Tibial artery (tissue), 4 donors: Measurements from ENCODE around the gene PER3.

Source experiments
- DNase-seq, 2 donors: peaks; one replicate each; pipeline ENCODE4 v3.0.0-alpha.2; 2019
- H3K27ac ChIP-seq, 2 donors: fragments of 200-600 bp; sonication (generic) in 1 of 2; 1 replicate in 1 of 2; 2 replicates in 1 of 2; pipeline ENCODE4 v1.5.1; 2018 to 2019; ENCODE audit warnings: mild to moderate bottlenecking in 1 of 2
- H3K27me3 ChIP-seq, 2 donors: fragments of 200-600 bp; sonication (generic) in 1 of 2; one replicate each; pipeline versions ENCODE4 v1.5.1 to v1.6.0; 2016 to 2019
- H3K36me3 ChIP-seq, 3 donors: fragments of 200-600 bp; sonication (generic) in 2 of 3; one replicate each; pipeline ENCODE4 v1.5.1; 2016 to 2019; ENCODE audit warnings: mild to moderate bottlenecking in 2 of 3
- H3K4me1 ChIP-seq, 4 donors: fragments of 200-600 bp; sonication (generic) in 2 of 4; 1 replicate in 3 of 4; 2 replicates in 1 of 4; pipeline ENCODE4 v1.5.1; 2016 to 2019
- H3K4me3 ChIP-seq, 2 donors: fragments of 200-600 bp; sonication (generic) in 1 of 2; 1 replicate in 1 of 2; 2 replicates in 1 of 2; pipeline ENCODE4 v1.5.1; 2018 to 2019; ENCODE audit warnings: mild to moderate bottlenecking in 2 of 2
- H3K9me3 ChIP-seq, 3 donors: fragments of 200-600 bp; sonication (generic) in 1 of 3; one replicate each; pipeline ENCODE4 v1.5.1; 2016 to 2019
- CTCF ChIP-seq, 2 experiments: fragments of 200-600 bp in 1 of 2; fragments of 450-650 bp in 1 of 2; IDR thresholded peaks; one replicate each; pipeline ENCODE4 v1.5.1; 2017 to 2019; ENCODE audit warnings: antibody characterized with exemption in 2 of 2, mild to moderate bottlenecking in 1 of 2, moderate library complexity in 1 of 2
- intact Hi-C: fragments of 100-400 bp; cut with DNase I; formaldehyde crosslinking; loops from one replicate; pipeline ENCODE4 v1.15.0; 2023; ENCODE audit warnings: low total_unique reads

Gene PER3

GRCh38 chr1:7769673-7770412 lies 14.2 kb upstream of the PER3 start:
- H3K27ac ChIP-seq = peak overlapping the region in 1 of 2 donors; percentile 84
- H3K4me3 ChIP-seq = no peak overlapping the region
- TF ChIP-seq CTCF (IDR thresholded peaks at IDR 0.05) = no peak
- peaks cover 3 to 14% (median 11%) of the 10 kb centered on the region in 3 donors for H3K36me3 ChIP-seq
- no peaks in the 10 kb centered on the region for H3K27me3 ChIP-seq
- DNase-seq = no peak
- intact Hi-C loops = loop anchor here (2.0 to 5.0 kb wide), 2 partner anchors 15 to 63 kb away; partner anchors contain the start of gene PER3
- no peaks in the 10 kb centered on the region for H3K9me3 ChIP-seq
- peaks cover 0 to 25% (median 13%) of the 10 kb centered on the region in 4 donors for H3K4me1 ChIP-seq

- no peak for TF ChIP-seq CTCF (IDR thresholded peaks at IDR 0.05)
- no peak for DNase-seq
- no peaks in the 10 kb centered on the region for H3K27me3 ChIP-seq
- intact Hi-C loops = loop anchor here (2.0 kb wide), 1 partner anchor 14 kb away; the partner anchor contains the start of gene PER3
- H3K4me1 ChIP-seq = peaks cover 0 to 25% (median 16%) of the 10 kb centered on the region in 4 donors
- peak overlapping the region; percentile 84 to 95 for H3K27ac ChIP-seq
- no peaks in the 10 kb centered on the region for H3K9me3 ChIP-seq
- H3K36me3 ChIP-seq = peaks cover 3 to 16% (median 12%) of the 10 kb centered on the region in 3 donors
- peak overlapping the region; percentile 91 to 99 for H3K4me3 ChIP-seq
These were observed 13.5 kb upstream of the PER3 start for GRCh38 chr1:7770669-7770996.

GRCh38 chr1:7770997-7771822 lies 12.9 kb upstream of the PER3 start, which contains the start of gene VAMP3:
Gene VAMP3 (plus strand): TSS chr1:7771296. CDS start chr1:7771384, 88 bp downstream.
- H3K27ac ChIP-seq = peak within 1 kb of the TSS; percentile 84 to 95
- intact Hi-C loops = loop anchor here (2.0 kb wide), 1 partner anchor 14 kb away; the partner anchor contains the start of gene PER3

GRCh38 chr1:7771823-7772299 lies 12.2 kb upstream of the PER3 start:
- H3K27me3 ChIP-seq = no peaks in the 10 kb centered on the region
- peaks cover 13 to 18% (median 15%) of the 10 kb centered on the region in 3 donors for H3K36me3 ChIP-seq
- intact Hi-C loops = loop anchor here (2.0 kb wide), 1 partner anchor 13 kb away; the partner anchor contains the start of gene PER3
- peaks cover 0 to 25% (median 16%) of the 10 kb centered on the region in 4 donors for H3K4me1 ChIP-seq
- TF ChIP-seq CTCF (IDR thresholded peaks at IDR 0.05) = no peak
- peak overlapping the region; percentile 84 to 95 for H3K27ac ChIP-seq
- H3K9me3 ChIP-seq = no peaks in the 10 kb centered on the region
- peak overlapping the region; percentile 91 to 99 for H3K4me3 ChIP-seq
- no peak for DNase-seq

More at GRCh38 chr1:7770997-7771822, 12.9 kb upstream of the PER3 start, which contains the start of gene VAMP3:
- Histone ChIP-seq H3K36me3 (peaks cover 8 to 16% (median 12%) of the 10 kb centered on the region in 3 donors), H3K9me3 (no peaks in the 10 kb centered on the region), H3K4me3 (peak within 1 kb of the TSS; percentile 91 to 99), H3K27me3 (no peaks in the 10 kb centered on the region), H3K4me1 (peaks cover 0 to 25% (median 16%) of the 10 kb centered on the region in 4 donors)
- peak; percentile 82 to 93 for DNase-seq
- TF ChIP-seq CTCF (IDR thresholded peaks at IDR 0.05) = no peak

- no peaks in the 10 kb centered on the region for H3K9me3 ChIP-seq
- peaks cover 53 to 61% (median 54%) of the 10 kb centered on the region in 3 donors for H3K36me3 ChIP-seq
- DNase-seq = no peak
- no peak overlapping the region for H3K27ac ChIP-seq
- no peaks in the 10 kb centered on the region for H3K27me3 ChIP-seq
- intact Hi-C loops = no loop called here
- H3K4me1 ChIP-seq = peaks cover 0 to 11% (median 6%) of the 10 kb centered on the region in 4 donors
- H3K4me3 ChIP-seq = no peak overlapping the region
- no peak for TF ChIP-seq CTCF (IDR thresholded peaks at IDR 0.05)
These were observed 6.5 kb upstream of the PER3 start for GRCh38 chr1:7777591-7777990.
